Stimulated activated CD4-positive, alpha-beta T cell treated with anti-CD3 and anti-CD28 coated beads, Interleukin-4, amount 100 ng/mL, for 48 hours (primary cell): Measurements from ENCODE around the gene TSPAN3.

Experiments
- DNase-seq, 2 donors: peaks; one replicate each; pipeline ENCODE4 v3.0.0-alpha.2; 2020; ENCODE audit warnings: low read depth in 2 of 2

Gene TSPAN3

GRCh38 chr15:77070495-77071304, at the start of gene TSPAN3:
TSPAN3 (minus strand) TSS chr15:77071109; CDS start chr15:77070954, 155 bp downstream.
- DNase-seq, result peak; percentile 84 to 92

DNA sequence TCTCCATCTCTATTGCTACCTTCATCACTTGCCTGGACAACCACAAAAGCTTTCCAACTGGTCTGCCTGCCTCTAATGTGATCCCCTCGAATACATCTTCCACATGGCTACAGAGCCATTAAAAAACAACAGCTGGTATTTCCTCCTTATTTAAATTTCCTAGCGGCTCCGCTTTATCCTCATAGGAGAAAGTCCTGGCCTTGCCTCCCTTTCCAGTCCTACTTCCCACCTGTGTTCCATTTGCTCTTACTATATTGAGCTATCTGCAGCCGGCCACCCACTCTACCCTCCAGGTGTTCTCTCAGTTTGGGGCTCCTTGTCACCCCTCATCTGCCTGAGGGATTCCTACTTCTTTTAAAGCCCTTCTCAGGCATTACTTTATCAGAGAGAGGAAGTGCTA, 49.7 kb upstream of the TSPAN3 start:
- DNase-seq, result no peak

- no peak for DNase-seq
Observed at GRCh38 chr15:77119446-77119845, 48.5 kb upstream of the TSPAN3 start.

DNA sequence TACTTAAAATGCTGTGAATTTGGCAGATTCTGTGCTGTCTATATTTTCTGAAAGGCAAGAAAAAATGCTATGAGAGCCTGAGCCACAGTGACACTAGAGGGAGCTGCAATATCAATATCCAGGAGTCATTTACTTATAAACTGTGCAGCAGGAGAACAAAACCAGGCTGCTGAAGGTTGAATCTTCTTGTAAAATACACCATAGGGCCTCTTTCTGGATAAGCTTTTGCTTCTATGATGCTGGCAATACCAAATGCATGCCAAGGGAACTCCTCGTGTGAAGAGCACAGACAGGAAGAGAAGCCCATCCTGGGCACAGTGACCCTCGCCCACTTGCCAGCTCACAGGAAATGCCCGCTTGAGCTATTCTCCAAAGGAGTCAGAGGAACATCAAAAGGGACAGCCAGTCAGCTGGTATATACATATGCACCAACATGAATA, 48.0 kb upstream of the TSPAN3 start:
- DNase-seq, result peak in 1 of 2 donors; percentile 10

DNA sequence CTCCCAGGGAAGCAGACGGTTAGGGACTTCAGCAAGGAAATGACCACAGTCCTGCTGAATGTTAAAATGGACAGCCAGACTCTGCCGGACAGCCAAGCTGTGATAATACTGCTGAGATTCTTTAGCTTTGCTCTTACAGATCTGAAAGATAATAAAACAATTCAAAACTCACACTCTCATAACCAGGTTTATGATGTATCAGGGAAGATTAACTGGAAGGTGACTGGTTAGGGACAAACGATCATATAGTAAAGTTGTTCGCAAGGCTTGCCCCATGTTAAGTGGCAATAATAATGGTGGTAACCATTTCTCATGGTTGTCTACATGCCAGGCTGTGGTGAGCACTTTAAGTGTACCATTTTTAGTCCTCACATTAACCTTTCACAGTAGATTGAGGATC, 44.3 kb upstream of the TSPAN3 start:
- DNase-seq, result no peak

DNA sequence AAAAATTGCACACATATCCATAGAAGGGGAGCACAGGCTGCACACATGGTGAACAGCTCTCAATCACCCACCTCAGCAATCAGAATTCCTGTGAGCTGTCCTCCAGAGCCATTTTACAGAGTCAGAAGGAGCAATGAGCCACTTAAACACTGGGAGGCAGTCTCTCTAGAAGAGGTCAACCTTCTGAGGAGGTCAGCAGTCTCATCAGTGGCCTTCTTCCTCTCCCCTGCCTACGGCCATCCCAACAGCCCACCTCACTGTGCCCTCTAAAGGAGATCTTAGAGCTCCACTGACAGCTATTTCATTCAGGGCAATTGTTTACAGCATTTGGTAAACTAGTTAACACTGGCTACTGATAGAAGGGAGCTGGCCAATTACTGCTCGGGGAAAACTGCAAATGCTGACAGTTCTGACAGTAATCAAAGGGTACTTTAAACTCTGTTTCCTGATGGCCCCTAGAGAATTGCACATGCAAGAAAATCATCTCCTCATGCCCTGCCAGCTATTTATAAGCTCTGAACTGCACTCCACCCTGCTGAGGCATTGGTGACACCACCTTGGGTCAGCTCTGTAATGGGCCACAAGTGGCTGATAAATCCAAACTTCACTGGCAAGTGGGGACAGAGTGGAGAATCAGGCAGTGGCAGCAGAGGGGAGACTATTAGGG, 42.1 kb upstream of the TSPAN3 start:
- no peak for DNase-seq

DNA sequence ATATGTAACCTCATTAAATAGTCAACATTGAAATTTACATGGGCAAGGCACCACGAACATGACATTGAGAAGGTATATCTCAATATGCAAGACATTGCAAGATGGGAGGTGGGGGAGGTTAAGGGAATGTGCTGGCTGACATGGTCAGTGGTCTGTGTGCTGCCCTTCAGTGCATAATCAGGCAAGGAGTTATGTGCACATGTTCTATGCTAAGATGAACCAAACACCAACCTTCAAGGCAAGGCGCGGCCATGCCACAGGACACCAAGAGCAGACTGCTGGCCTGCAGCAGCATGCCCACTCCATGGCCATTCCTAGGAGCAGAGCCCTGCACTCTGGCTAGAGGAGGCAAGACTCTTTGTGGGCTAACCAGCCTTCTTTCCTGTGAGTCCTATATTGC, 40.9 kb upstream of the TSPAN3 start:
- no peak for DNase-seq

- DNase-seq, result peak; percentile 16 to 23
Observed at GRCh38 chr15:77107531-77108355, 36.8 kb upstream of the TSPAN3 start.

- no peak for DNase-seq
Observed at GRCh38 chr15:77107068-77107467, 36.2 kb upstream of the TSPAN3 start.

- no peak for DNase-seq
Observed at GRCh38 chr15:77104155-77104554, 33.2 kb upstream of the TSPAN3 start.

- no peak for DNase-seq
Observed at GRCh38 chr15:77099741-77100463, 29.0 kb upstream of the TSPAN3 start.

GRCh38 chr15:77098572-77098971, 27.7 kb upstream of the TSPAN3 start:
- no peak for DNase-seq

- no peak for DNase-seq
Observed at GRCh38 chr15:77097921-77098320, 27.0 kb upstream of the TSPAN3 start.

GRCh38 chr15:77097248-77097721, 26.4 kb upstream of the TSPAN3 start:
- DNase-seq, result no peak

- no peak for DNase-seq
Observed at GRCh38 chr15:77096541-77096940, 25.6 kb upstream of the TSPAN3 start.

DNA sequence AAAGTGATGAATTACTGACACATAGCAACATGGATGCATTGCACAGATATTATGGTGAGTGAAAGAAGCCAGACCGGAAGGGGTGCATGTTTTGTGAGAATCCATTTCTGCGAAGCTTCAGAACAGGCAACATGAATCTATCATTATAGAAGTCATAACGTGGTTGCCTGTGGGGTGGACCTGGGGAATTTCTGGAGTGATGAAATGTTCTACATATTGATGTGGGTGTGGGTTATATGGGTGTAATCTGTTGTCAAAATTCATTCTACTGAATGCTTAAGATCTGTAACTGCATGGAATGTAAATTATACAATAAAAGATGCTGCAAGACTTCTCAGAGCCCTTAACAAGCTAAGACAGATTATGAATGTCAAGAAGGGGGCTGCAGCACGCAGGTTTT, 25.2 kb upstream of the TSPAN3 start:
- DNase-seq, result no peak

GRCh38 chr15:77094397-77095030, 23.6 kb upstream of the TSPAN3 start:
- peak in 1 of 2 donors; percentile 12 for DNase-seq

- DNase-seq, result no peak
Observed at GRCh38 chr15:77093436-77093835, 22.5 kb upstream of the TSPAN3 start.

DNA sequence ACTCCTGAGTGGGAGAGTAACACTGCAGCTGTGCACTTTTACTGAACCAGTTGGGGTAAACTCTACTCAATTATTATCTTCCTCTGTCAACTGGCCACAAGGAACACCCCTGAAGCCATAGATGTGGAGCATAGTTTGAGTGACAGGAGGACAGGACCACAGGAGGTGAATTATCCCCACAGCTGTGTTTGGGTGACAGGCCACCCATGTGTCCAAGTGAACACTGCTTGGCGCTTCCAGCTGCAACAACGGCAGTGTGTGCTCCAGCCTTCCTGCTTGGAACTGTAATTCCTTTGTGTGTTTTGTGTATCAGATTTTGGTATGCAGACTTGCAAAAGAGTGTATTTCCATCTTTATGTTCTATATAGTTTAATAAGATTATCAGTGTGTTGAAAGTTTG, 20.2 kb upstream of the TSPAN3 start:
- DNase-seq, result no peak

DNA sequence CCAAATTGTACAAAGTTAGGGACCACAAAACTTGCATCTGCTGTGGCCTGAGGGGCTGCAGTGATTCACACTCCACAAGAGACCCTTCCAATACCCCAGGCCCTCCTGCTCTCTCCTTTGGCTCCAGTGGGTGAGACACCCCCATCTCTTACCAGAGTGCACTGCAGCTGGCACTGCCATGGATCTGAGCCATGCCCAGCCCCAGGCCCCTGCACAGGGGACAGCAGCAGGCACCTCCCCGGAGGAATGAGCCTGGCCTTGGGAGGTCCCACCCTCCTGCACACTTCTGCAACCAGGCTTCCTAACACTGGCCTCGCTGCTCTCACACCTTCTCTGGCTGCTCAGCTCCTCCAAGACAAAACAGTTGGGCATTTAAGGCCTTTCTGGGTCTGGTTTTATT, 16.3 kb upstream of the TSPAN3 start:
- DNase-seq, result no peak

GRCh38 chr15:77085297-77085696, 14.4 kb upstream of the TSPAN3 start:
- no peak for DNase-seq
